HG03439 (cell line): ENCODE measurements around the gene ZNF280C.
"Not testable (repeated sequence)": the region's sequence is repeated elsewhere in the genome, so short reads cannot be mapped to it uniquely, and the experiment has no call there.

Experiments
- ATAC-seq: cut with Tn5 transposase; IDR thresholded peaks from one replicate; pipeline ENCODE4 v1.9.1; 2021; ENCODE audit warnings: mild to moderate bottlenecking, moderate library complexity; ENCODE audit not compliant: unreplicated experiment

The ZNF280C gene, protein sequence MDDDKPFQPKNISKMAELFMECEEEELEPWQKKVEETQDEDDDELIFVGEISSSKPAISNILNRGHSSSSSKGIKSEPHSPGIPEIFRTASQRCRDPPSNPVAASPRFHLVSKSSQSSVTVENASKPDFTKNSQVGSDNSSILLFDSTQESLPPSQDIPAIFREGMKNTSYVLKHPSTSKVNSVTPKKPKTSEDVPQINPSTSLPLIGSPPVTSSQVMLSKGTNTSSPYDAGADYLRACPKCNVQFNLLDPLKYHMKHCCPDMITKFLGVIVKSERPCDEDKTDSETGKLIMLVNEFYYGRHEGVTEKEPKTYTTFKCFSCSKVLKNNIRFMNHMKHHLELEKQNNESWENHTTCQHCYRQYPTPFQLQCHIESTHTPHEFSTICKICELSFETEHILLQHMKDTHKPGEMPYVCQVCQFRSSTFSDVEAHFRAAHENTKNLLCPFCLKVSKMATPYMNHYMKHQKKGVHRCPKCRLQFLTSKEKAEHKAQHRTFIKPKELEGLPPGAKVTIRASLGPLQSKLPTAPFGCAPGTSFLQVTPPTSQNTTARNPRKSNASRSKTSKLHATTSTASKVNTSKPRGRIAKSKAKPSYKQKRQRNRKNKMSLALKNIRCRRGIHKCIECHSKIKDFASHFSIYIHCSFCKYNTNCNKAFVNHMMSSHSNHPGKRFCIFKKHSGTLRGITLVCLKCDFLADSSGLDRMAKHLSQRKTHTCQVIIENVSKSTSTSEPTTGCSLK

DNA sequence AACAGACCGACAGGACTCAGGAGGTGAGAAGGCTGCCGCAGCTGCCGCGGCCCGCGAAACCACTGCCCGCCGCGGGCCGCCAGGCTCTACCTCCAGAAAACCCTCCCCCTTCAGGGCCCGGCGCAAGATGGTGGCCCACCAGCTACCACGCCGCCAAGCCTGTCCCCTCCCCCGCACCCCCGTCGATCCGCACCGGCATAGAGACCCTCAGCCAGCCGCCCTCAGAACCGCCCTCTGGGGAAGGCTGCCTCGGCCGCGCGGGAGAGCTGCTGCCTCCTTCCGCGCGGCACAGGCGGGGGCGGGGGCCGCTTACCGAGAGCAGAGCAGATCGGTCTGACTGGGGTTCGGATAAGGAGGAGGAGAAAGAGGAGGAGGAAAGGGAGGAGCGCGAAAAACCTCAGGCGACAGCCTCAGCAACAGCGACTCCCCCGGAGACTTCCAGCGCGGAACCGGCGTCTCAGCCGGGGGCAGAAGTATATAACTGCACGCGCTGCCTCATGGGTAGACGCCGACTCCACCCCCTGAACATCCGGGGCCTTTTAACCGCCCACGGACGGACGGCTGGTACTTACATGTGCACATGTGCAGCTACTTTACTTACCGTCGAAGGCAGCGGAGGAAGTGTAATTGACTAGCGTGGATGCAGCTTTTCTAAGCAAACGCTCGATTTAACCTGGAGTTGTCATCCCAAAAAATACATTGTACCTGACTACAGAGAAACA, at the start of gene ZNF280C:
TSS of gene ZNF280C (minus strand) at position 451 of the 722 bp plus-strand sequence. CDS start 8,450 bp downstream, outside the sequence.
- peak; percentile 94 for ATAC-seq

DNA sequence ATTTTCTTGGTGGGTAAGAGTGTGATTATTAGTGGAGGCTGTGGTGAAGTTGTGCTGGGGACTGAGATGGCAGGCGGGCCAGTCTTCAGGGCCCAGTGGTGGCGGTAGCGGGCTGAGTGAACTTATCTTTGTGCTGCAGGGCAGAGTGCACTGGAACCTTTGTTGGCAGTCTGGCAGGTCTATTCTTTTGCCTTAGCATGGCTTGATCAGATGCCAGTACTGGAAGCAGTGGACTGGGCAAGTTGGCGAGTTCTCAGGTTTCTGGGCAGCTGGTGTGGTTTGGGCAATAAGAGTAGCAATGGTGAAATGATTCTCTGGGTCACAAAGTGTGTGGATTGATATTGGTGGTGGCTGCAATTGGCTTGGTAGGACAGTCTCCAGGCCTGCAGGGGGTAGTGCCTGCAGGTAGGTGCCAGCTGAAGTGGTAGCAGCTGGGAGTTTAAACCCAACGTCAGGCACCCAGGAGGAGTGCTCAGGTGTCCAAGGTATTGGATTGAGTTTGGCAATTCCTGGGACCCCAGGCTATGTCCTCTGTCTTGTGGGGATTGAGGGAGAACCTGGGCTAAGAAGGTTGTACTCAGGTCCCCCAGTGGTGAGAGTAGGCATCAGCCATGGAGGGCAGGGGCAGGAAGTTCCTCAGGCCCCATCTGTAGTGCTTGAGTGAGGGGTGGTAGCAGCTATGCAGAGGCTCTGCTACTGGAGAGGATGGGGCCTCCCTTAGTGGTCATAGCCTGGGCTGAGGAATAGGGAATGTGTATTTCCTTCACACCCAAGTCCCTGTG, 36.1 kb upstream of the ZNF280C start:
- no peak for ATAC-seq

DNA sequence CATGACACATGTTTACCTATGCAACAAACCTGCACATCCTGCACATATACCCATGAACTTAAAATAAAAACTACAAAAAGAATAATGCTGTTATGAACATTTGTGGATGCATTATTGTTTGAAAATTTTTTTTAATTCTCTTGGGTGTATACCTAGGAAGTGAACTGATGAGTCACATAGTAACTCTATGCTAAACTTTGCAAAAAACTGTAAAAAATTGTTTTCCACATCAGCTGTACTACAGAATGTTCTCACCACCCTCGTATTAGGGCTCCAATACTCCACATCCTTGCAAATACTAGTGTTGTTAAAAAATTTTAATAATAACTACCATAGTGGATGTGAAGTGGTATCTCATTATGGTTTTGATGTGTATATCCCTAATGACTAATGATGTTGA, 33.3 kb upstream of the ZNF280C start:
- ATAC-seq = no peak

GRCh38 chrX:130301405-130301804, 32.7 kb upstream of the ZNF280C start:
- ATAC-seq = no peak

DNA sequence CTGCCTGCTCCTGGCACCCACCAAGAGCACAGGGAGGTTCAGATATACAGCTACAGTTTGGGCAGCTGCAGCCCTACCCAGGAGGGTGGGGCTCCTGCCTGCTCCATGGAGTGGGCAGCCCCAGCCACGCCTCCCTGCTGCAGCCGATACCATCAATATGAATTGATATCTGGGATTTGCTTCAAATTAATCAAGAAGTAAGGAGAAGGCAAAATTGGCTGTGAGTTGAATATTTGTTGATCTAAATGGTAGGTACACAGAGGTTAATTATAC, 31.2 kb upstream of the ZNF280C start:
- ATAC-seq = no peak

DNA sequence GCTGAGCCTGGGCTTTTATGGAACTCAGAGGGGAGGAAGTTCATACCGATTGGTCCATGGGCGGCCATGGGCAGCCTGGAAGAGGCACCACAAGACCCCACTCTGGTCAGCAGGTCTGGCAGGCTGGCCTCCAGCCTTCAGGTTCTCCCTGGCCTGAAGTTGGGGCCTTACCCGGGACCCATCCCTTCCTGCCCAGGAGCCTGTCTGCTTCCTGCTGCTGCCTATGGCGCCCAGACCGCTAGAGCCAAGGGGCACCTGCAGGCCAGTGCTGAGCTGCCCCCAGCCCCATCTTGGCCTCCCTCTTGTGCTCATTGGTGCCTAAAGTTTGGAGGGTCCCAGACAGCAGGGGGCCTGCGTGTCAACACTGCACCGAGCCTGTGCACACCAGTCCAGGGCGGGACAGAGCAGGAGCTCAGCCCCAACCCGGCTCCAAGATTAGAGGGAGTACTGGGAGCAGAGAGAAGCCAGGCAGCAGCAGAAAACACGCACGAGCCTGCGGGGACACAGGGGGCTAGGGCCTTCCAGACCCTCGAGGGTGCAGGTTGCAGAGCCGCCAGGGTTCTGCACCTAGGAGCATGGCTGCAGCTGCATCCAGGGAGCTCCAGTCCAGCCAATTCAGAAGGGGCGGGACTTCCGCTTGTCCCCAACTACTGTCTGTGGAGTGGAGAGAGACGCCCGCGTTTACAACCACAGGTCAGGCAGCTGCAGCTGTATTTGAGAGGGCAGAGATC, 30.7 kb upstream of the ZNF280C start:
- no peak for ATAC-seq

DNA sequence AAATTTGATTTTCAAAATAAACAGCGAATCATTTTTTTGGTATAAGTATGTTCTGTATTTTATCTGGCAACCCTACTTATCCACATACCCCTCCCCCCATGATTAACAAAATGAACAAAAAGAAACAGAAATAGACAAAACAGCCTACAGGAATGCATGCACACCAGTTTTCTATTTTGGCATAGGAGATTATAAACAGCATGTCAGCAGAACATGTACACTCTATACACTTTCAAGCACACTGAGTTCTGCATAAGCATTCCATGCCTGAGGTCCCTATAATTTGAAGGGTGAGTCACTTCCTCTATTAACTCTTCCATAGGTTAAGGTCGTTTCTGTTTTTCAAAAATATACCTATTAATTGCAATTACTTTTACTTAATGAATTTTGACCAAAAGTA, 28.0 kb upstream of the ZNF280C start:
- no peak for ATAC-seq

DNA sequence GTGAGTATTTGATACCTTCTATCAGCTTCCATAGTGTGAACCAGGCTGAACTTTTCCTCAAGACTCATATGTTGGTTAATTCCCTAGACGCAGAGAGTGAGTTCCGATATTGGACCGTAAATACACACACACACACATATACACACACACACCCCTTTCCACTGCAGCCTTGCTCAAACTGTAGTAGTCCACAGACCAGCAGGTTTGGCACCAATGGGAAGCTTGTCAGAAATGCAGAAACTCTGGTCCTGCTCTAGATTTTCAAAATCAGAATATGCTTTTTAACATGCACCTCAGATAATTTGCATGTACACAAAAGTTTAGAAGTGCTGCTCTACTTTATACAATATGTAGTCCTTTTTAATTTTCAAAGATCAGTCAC, 27.6 kb upstream of the ZNF280C start:
- no peak for ATAC-seq

- no peak for ATAC-seq
Observed at GRCh38 chrX:130295519-130296296, 27.0 kb upstream of the ZNF280C start.

DNA sequence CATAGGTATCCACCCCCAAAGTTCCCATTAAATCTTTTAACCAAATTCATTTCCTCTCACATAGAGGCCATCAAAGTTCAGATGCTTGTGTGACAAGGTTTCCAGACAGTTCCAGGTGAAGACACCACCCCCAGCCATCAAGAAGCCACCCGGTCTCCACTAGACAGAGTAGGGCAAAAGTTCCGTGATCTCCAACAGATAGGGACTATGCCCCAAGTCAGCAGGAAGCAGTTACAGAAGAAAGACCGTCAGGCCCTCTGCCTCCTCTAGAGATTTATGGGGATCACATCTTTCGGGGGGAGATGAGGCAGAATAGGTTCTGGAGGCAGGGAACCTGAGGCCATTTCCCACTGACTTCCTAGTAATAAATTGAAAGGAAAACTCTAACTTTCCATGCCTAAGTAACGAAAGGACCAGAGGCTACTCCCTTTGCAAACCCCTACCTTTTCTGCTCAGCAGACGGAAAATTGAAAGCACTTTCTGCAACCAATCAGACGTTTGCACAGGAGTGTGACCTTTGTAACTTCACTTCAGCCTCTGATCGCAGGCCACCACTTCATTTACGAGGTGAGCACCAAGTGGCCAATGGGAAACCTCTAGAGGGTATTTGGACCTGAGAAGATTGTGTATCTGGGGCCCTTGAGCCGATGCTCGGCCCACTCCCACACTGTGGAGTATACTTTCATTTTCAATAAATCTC, 18.5 kb upstream of the ZNF280C start:
- no peak for ATAC-seq

- no peak for ATAC-seq
Observed at GRCh38 chrX:130285710-130286109, 17.0 kb upstream of the ZNF280C start.

- no peak for ATAC-seq
Observed at GRCh38 chrX:130285069-130285620, 16.4 kb upstream of the ZNF280C start.

- ATAC-seq = no peak
Observed at GRCh38 chrX:130282151-130282550, 13.5 kb upstream of the ZNF280C start.

GRCh38 chrX:130280901-130281300, 12.2 kb upstream of the ZNF280C start:
- no peak for ATAC-seq

DNA sequence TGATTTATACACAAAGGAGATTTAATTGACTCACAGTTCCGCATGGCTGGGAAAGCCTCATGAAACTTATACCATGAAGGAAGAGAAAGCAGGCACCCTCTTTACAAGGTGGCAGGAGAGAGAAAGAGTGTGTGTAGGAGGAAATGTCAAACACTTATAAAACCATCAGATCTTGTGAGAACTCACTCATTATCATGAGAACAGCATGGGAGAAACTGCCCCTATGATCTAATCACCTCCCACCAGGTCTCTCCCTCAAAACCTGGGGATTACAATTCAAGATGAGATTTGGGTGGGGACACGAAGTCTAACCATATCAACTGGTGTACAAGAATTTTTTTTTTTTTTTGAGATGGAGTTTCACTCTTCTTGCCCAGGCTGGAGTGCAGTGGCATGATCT, 3.6 kb upstream of the ZNF280C start:
- not testable (repeated sequence) for ATAC-seq

- not testable (repeated sequence) for ATAC-seq
Observed at GRCh38 chrX:130269391-130269790, 692 bp upstream of the ZNF280C start.

DNA sequence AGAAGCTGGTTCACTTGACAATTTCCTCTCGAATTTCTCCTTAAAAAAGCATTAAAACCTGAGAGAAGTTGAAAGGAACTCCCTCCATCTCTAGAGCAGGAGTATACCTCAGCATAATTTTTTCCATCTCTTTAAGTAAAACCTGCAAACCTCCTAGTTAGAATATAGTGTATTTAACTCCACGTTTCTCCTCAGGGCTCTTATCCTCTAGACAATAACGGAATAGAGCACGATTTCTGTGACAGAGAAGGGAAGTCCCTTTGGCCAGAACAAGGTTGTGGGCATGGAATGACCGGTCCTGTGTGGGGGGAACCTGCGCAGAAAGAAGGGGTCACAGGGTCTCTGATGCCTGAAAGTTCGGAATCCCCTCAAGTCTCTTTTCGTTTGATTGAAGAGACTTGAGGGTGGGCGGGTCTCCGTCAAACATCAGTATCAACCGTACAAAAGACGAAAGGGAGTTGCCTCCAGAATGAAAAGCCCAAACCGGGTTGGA, 697 bp downstream of the ZNF280C start:
- ATAC-seq = no peak

DNA sequence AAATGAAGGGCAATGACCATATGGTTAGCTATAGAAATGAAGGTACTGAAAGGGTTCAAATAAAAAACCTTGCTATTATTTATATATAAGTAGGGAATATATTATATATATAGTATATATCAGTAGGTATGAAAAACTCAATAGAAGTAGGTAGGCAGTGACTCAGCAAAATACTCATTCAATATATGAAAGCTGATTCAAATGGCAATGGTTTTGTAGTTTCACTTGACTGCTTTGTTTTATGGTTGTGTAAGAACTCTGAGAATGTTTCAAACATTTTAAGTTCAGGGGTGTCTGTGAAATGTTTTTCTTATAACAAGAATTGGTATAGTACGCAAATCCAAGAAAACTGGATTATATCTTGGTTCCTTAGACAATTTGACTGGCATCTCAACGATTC, 4.1 kb downstream of the ZNF280C start:
- no peak for ATAC-seq

- no peak for ATAC-seq
Observed at GRCh38 chrX:130263016-130263415, 5.7 kb downstream of the ZNF280C start.
